ENCODE data around the gene STARD13. TPM values are rescaled to one million over a fixed set of nuclear protein-coding genes. Genes with fewer than 3 reads are reported as not detected.
A peak's percentile ranks its signal among the peaks of the same experiment; 100 is the strongest.

Gene STARD13
- total RNA-seq, 2 donors from 2014 or later: 0.50 TPM; not detected in 1

- Mint-ChIP-seq H3K9me3 (peaks cover 4% of the 10 kb centered on the region), H3K4me3 (no peak overlapping the region), H3K27ac (no peak overlapping the region), H3K27me3 (peaks cover 7 to 13% of the 10 kb centered on the region in 2 donors), H3K36me3 (no peaks in the 10 kb centered on the region), H3K4me1 (ENCODE audit: low read depth in 2 of 2) (no peaks in the 10 kb centered on the region)
- DNase-seq (ENCODE audit: low spot score) (no peak), ATAC-seq (no peak)
These were observed 56.7 kb downstream of the STARD13 start for GRCh38 chr13:33228648-33229445.

GRCh38 chr13:33227927-33228647 lies 57.5 kb downstream of the STARD13 start:
- no peak for ATAC-seq
- H3K27ac Mint-ChIP-seq: no peak overlapping the region

GRCh38 chr13:33224686-33225085 lies 60.9 kb downstream of the STARD13 start:
- no peak for ATAC-seq
- no peak overlapping the region for H3K27ac Mint-ChIP-seq

More at GRCh38 chr13:33227927-33228647, 57.5 kb downstream of the STARD13 start:
- Mint-ChIP-seq H3K4me1 (ENCODE audit: low read depth in 2 of 2) (no peaks in the 10 kb centered on the region), H3K9me3 (peaks cover under 1% of the 10 kb centered on the region), H3K27me3 (peaks cover 7 to 13% of the 10 kb centered on the region in 2 donors), H3K4me3 (no peak overlapping the region), H3K36me3 (no peaks in the 10 kb centered on the region)
- DNase-seq (ENCODE audit: low spot score): no peak

GRCh38 chr13:33224191-33224590 lies 61.4 kb downstream of the STARD13 start:
- Mint-ChIP-seq H3K4me3 (no peak overlapping the region), H3K9me3 (no peaks in the 10 kb centered on the region), H3K27me3 (peaks cover 4 to 7% of the 10 kb centered on the region in 2 donors), H3K4me1 (ENCODE audit: low read depth in 2 of 2) (no peaks in the 10 kb centered on the region), H3K27ac (no peak overlapping the region), H3K36me3 (no peaks in the 10 kb centered on the region)
- ATAC-seq (no peak), DNase-seq (ENCODE audit: low spot score) (no peak)

More at GRCh38 chr13:33224686-33225085, 60.9 kb downstream of the STARD13 start:
- Mint-ChIP-seq H3K4me3 (no peak overlapping the region), H3K27me3 (peaks cover 4 to 7% of the 10 kb centered on the region in 2 donors), H3K9me3 (no peaks in the 10 kb centered on the region), H3K36me3 (no peaks in the 10 kb centered on the region), H3K4me1 (ENCODE audit: low read depth in 2 of 2) (no peaks in the 10 kb centered on the region)
- no peak for DNase-seq (ENCODE audit: low spot score)

- H3K9me3 Mint-ChIP-seq: no peaks in the 10 kb centered on the region
- no peaks in the 10 kb centered on the region for H3K36me3 Mint-ChIP-seq
- no peaks in the 10 kb centered on the region for H3K27me3 Mint-ChIP-seq
- DNase-seq (ENCODE audit: low spot score) (no peak), ATAC-seq (no peak)
- H3K4me1 Mint-ChIP-seq (ENCODE audit: low read depth in 2 of 2): no peaks in the 10 kb centered on the region
- no peak overlapping the region for H3K27ac Mint-ChIP-seq
- no peak overlapping the region for H3K4me3 Mint-ChIP-seq
These were observed 65.6 kb downstream of the STARD13 start for GRCh38 chr13:33219926-33220325.

- no peaks in the 10 kb centered on the region for H3K4me1 Mint-ChIP-seq (ENCODE audit: low read depth in 2 of 2)
- no peak overlapping the region for H3K27ac Mint-ChIP-seq
- peaks cover under 1 to 5% of the 10 kb centered on the region in 2 donors for H3K27me3 Mint-ChIP-seq
- H3K4me3 Mint-ChIP-seq: no peak overlapping the region
- no peaks in the 10 kb centered on the region for H3K36me3 Mint-ChIP-seq
- ATAC-seq (no peak), DNase-seq (ENCODE audit: low spot score) (no peak)
- H3K9me3 Mint-ChIP-seq: no peaks in the 10 kb centered on the region
These were observed 67.1 kb downstream of the STARD13 start for GRCh38 chr13:33218426-33218825.

GRCh38 chr13:33218020-33218419 lies 67.5 kb downstream of the STARD13 start:
- Mint-ChIP-seq H3K36me3 (no peaks in the 10 kb centered on the region), H3K9me3 (no peaks in the 10 kb centered on the region), H3K27ac (no peak overlapping the region), H3K4me3 (no peak overlapping the region), H3K27me3 (peaks cover 5% of the 10 kb centered on the region in 2 donors), H3K4me1 (ENCODE audit: low read depth in 2 of 2) (no peaks in the 10 kb centered on the region)
- ATAC-seq (no peak), DNase-seq (ENCODE audit: low spot score) (no peak)

- ATAC-seq: peak in 1 of 2 donors; percentile 43
- DNase-seq (ENCODE audit: low spot score): no peak
- Mint-ChIP-seq H3K4me1 (ENCODE audit: low read depth in 2 of 2) (no peaks in the 10 kb centered on the region), H3K36me3 (no peaks in the 10 kb centered on the region), H3K9me3 (no peaks in the 10 kb centered on the region), H3K4me3 (no peak overlapping the region), H3K27ac (no peak overlapping the region), H3K27me3 (peaks cover 5 to 8% of the 10 kb centered on the region in 2 donors)
These were observed 68.3 kb downstream of the STARD13 start for GRCh38 chr13:33217256-33217655.

- no peaks in the 10 kb centered on the region for H3K36me3 Mint-ChIP-seq
- H3K27ac Mint-ChIP-seq: no peak overlapping the region
- no peak for DNase-seq (ENCODE audit: low spot score)
- no peaks in the 10 kb centered on the region for H3K9me3 Mint-ChIP-seq
- H3K4me1 Mint-ChIP-seq (ENCODE audit: low read depth in 2 of 2): no peaks in the 10 kb centered on the region
- peaks cover 5 to 8% of the 10 kb centered on the region in 2 donors for H3K27me3 Mint-ChIP-seq
- H3K4me3 Mint-ChIP-seq: no peak overlapping the region
- no peak for ATAC-seq
These were observed 71.8 kb downstream of the STARD13 start for GRCh38 chr13:33213797-33214196.

GRCh38 chr13:33213024-33213768 lies 72.4 kb downstream of the STARD13 start:
- no peak for ATAC-seq
- no peak overlapping the region for H3K4me3 Mint-ChIP-seq
- no peaks in the 10 kb centered on the region for H3K36me3 Mint-ChIP-seq

GRCh38 chr13:33212396-33212795 lies 73.2 kb downstream of the STARD13 start:
- Mint-ChIP-seq H3K27me3 (peaks cover 12 to 17% of the 10 kb centered on the region in 2 donors), H3K9me3 (no peaks in the 10 kb centered on the region), H3K27ac (no peak overlapping the region), H3K36me3 (no peaks in the 10 kb centered on the region), H3K4me3 (no peak overlapping the region), H3K4me1 (ENCODE audit: low read depth in 2 of 2) (no peaks in the 10 kb centered on the region)
- ATAC-seq (no peak), DNase-seq (ENCODE audit: low spot score) (no peak)

More at GRCh38 chr13:33213024-33213768, 72.4 kb downstream of the STARD13 start:
- no peaks in the 10 kb centered on the region for H3K4me1 Mint-ChIP-seq (ENCODE audit: low read depth in 2 of 2)
- H3K27me3 Mint-ChIP-seq: peaks cover 8 to 11% of the 10 kb centered on the region in 2 donors
- no peaks in the 10 kb centered on the region for H3K9me3 Mint-ChIP-seq
- DNase-seq (ENCODE audit: low spot score): no peak
- H3K27ac Mint-ChIP-seq: no peak overlapping the region

- no peaks in the 10 kb centered on the region for H3K9me3 Mint-ChIP-seq
- H3K27ac Mint-ChIP-seq: no peak overlapping the region
- H3K27me3 Mint-ChIP-seq: peaks cover 12 to 21% of the 10 kb centered on the region in 2 donors
- no peaks in the 10 kb centered on the region for H3K4me1 Mint-ChIP-seq (ENCODE audit: low read depth in 2 of 2)
- no peak overlapping the region for H3K4me3 Mint-ChIP-seq
- no peak for ATAC-seq
- no peak for DNase-seq (ENCODE audit: low spot score)
- H3K36me3 Mint-ChIP-seq: no peaks in the 10 kb centered on the region
These were observed 75.5 kb downstream of the STARD13 start for GRCh38 chr13:33210090-33210489.

- no peak overlapping the region for H3K4me3 Mint-ChIP-seq
- ATAC-seq: no peak
These were observed 77.0 kb downstream of the STARD13 start for GRCh38 chr13:33208290-33209220.

More at GRCh38 chr13:33208290-33209220, 77.0 kb downstream of the STARD13 start:
- DNase-seq (ENCODE audit: low spot score): no peak
- Mint-ChIP-seq H3K27me3 (peaks cover 7 to 21% of the 10 kb centered on the region in 2 donors), H3K4me1 (ENCODE audit: low read depth in 2 of 2) (peaks cover 0 to 6% of the 10 kb centered on the region in 2 donors), H3K27ac (no peak overlapping the region), H3K36me3 (no peaks in the 10 kb centered on the region), H3K9me3 (no peaks in the 10 kb centered on the region)
